GM10266 (cell line): Measurements from ENCODE around the gene ACAP3.
A peak's percentile ranks its signal among the peaks of the same experiment; 100 is the strongest.

Experiments
- DNase-seq: peaks from one replicate; pipeline ENCODE4 v3.0.0; 2012; ENCODE audit errors: extremely low spot score
- TF ChIP-seq, protein P1 (sequence below): IDR thresholded peaks from 2 replicates; pipeline ENCODE4 v1.5.1; 2012; ENCODE audit warnings: mild to moderate bottlenecking, low read depth; ENCODE audit not compliant: control insufficient read depth, insufficient read depth; ENCODE audit errors: missing control alignments

Gene ACAP3

DNA sequence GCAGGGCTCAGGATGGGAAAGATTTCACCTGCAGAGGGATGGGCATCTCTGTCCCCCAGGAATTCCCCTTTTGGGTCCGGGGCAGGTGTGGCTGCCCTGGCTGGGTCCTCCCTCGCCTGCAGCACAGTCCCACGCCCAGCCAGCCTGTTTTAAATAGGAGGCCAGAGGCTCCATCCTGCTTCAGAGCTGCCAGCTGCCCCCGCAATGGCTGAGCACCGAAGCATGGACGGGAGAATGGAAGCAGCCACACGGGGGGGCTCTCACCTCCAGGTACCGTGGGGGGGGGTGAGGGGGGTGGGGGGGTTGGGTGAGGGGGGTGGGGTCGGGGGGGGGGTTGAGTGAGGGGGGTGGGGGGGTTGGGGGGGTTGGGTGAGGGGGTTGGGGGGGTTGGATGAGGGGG, 23.9 kb downstream of the ACAP3 start:
- TF ChIP-seq, protein P1, sequence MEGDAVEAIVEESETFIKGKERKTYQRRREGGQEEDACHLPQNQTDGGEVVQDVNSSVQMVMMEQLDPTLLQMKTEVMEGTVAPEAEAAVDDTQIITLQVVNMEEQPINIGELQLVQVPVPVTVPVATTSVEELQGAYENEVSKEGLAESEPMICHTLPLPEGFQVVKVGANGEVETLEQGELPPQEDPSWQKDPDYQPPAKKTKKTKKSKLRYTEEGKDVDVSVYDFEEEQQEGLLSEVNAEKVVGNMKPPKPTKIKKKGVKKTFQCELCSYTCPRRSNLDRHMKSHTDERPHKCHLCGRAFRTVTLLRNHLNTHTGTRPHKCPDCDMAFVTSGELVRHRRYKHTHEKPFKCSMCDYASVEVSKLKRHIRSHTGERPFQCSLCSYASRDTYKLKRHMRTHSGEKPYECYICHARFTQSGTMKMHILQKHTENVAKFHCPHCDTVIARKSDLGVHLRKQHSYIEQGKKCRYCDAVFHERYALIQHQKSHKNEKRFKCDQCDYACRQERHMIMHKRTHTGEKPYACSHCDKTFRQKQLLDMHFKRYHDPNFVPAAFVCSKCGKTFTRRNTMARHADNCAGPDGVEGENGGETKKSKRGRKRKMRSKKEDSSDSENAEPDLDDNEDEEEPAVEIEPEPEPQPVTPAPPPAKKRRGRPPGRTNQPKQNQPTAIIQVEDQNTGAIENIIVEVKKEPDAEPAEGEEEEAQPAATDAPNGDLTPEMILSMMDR = peak; percentile 15
- peak; percentile 86 for DNase-seq

GRCh38 chr1:1282998-1283397, 24.7 kb downstream of the ACAP3 start:
- DNase-seq = no peak
- TF ChIP-seq, protein P1 = no peak

DNA sequence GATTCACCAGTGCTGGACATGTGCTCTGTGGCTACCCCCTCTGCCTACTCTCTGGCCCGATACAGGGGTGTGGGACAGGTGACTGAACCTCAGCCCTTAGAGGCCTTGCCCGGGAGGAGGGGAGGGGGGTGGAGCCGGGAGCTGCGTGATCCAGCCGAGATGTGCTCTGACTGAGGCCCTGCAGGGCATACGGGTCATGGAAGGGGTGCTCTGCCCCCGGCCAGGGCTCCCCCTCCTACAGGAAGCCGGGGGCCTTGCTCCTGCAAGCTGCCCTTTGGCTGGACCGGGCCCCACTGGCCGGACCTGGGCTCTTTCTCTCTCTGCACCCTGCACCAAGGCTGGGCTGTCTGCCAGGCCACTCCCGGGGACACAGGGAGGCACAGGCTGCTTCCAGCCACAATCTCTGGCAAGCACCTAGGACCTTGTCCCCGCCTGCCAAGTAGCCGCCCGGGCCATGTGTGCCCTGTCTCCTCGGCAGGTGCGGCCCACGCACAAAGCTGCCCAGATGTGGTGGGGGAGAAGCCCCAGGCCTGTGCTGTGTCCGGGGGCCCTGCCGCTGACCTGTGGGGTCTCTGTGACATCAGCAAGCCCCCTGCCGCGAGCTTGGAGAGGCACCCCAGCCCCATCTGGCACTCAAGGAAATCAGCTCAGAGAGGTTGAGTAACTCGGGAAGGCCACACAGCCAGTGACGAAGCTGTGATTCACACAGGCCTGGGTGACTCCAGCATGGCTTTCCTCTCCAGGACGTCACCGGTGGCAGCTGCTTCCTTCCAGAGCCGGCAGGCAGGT, 26.0 kb downstream of the ACAP3 start:
- TF ChIP-seq, protein P1 = no peak
- no peak for DNase-seq

GRCh38 chr1:1280782-1281481, 26.8 kb downstream of the ACAP3 start:
- DNase-seq = no peak
- TF ChIP-seq, protein P1 = no peak

DNA sequence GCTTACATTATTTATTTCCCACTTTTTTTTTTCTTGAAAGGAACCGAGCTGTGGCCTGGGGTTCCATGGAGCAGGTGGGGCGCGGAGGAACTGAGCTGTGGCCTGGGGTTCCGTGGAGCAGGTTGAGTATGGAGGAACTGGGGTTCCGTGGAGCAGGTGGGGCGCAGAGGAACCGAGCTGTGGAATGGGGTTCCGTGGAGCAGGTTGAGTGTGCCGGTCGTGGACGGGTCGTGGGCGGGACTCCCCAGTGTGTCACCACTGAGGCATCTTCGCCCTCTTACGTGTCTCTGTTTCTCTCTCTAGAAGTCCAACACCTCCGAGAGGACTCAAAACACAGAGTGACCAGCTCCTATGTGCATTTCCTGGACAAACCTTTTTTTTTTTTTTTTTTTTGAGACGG, 28.7 kb downstream of the ACAP3 start:
- TF ChIP-seq, protein P1 = no peak
- DNase-seq = no peak

- DNase-seq = no peak
- TF ChIP-seq, protein P1 = no peak
Observed at GRCh38 chr1:1278620-1279019, 29.1 kb downstream of the ACAP3 start.

DNA sequence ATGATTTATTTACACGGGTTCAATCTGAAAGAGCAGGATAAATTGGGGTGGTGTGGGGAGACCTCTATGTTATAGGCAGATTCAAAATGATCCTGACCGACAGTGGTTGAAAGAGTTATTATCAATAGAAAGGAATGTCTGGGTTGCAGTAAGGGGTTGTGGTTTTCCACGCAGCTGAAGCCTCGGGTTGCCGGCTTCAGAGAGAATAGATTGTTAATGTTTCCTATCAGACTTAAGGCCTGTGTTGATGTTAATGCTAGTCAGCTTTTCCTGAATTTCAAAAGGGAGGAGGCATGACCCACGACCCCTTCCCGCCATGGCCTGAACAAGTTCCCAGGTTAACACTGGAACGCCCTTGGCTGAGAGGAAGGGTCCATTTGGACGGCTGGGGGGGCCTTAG, 31.9 kb downstream of the ACAP3 start:
- no peak for DNase-seq
- TF ChIP-seq, protein P1 = no peak
